ENCODE results near the gene SNN.

SNN gene

GRCh38 chr16:11719171-11719570 is 50.9 kb downstream of the SNN start:
- no peak for TF ChIP-seq TAF1 (IDR thresholded peaks at IDR 0.05; ENCODE audit: borderline replicate concordance, insufficient read depth, low read length)
- TF ChIP-seq POLR2AphosphoS5 (IDR thresholded peaks at IDR 0.05; ENCODE audit: low read depth, low read length): no peak
- no peak for TF ChIP-seq REST (IDR thresholded peaks at IDR 0.05; ENCODE audit: insufficient read depth in 1 of 2, low read depth in 2 of 2, low read length in 2 of 2)
- no peak for TF ChIP-seq SIN3A (IDR thresholded peaks at IDR 0.05; ENCODE audit: borderline replicate concordance, insufficient read depth, low read length)
- TF ChIP-seq FOXP2 (optimal IDR thresholded peaks at IDR 0.05; ENCODE audit: borderline replicate concordance, extremely low read depth, extremely low read length, insufficient read depth): no peak

DNA sequence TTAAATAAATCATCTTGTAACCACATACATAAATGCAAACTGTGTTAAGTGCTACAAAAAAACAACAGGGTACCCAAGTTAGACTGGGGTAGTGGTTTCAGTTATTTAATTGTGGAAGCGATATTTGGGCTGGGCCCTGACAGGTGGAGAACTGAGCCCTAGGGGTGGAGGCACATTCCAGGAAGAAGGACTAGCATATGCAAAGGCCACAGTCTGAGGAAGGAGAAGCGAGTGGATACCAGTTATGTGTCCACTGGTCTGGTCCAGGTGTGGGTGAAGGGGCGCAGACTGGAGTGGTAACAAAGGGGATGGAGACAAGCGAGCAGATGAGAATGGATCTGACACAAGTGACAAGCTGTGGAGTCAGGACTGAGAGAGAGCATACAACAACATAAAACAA is 51.5 kb downstream of the SNN start:
- TF ChIP-seq POLR2AphosphoS5 (IDR thresholded peaks at IDR 0.05; ENCODE audit: low read depth, low read length) (no peak), SIN3A (IDR thresholded peaks at IDR 0.05; ENCODE audit: borderline replicate concordance, insufficient read depth, low read length) (no peak), TAF1 (IDR thresholded peaks at IDR 0.05; ENCODE audit: borderline replicate concordance, insufficient read depth, low read length) (no peak), REST (IDR thresholded peaks at IDR 0.05; ENCODE audit: insufficient read depth in 1 of 2, low read depth in 2 of 2, low read length in 2 of 2) (no peak), FOXP2 (optimal IDR thresholded peaks at IDR 0.05; ENCODE audit: borderline replicate concordance, extremely low read depth, extremely low read length, insufficient read depth) (no peak)

DNA sequence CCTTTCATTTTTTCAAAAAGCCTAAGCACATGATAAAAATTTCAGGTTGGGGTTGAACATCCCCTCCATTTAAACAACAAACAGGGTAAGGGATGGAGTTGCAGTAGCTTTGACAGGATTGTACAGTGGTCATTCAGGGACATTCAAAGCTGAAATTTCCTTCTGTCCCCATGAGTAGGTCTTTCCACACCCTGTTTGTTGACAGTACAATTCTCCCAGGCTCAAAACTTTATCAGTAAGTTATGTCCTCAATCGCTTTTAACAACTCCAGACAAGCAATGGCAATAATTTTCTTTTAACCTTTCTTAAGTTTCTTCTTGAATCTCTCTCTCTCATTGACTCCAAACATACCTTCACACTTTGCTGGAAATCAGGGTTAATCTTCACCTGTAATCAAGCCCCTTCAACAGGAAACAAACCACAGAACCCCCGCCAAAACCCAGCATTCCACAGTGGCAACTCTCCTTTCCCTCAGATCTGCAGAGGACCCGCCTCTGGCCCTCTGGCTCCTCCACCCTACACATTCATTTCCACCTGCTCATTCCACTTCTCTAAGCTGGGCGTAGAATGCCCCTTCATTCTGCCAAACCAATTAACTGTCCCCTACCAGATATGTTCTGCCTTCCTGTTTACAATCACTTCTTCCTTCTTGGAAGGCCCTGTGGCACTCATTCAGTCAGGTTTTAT is 53.7 kb downstream of the SNN start:
- TF ChIP-seq REST (IDR thresholded peaks at IDR 0.05; ENCODE audit: insufficient read depth in 1 of 2, low read depth in 2 of 2, low read length in 2 of 2) (no peak), TAF1 (IDR thresholded peaks at IDR 0.05; ENCODE audit: borderline replicate concordance, insufficient read depth, low read length) (no peak), POLR2AphosphoS5 (IDR thresholded peaks at IDR 0.05; ENCODE audit: low read depth, low read length) (no peak), SIN3A (IDR thresholded peaks at IDR 0.05; ENCODE audit: borderline replicate concordance, insufficient read depth, low read length) (no peak), FOXP2 (optimal IDR thresholded peaks at IDR 0.05; ENCODE audit: borderline replicate concordance, extremely low read depth, extremely low read length, insufficient read depth) (no peak)

DNA sequence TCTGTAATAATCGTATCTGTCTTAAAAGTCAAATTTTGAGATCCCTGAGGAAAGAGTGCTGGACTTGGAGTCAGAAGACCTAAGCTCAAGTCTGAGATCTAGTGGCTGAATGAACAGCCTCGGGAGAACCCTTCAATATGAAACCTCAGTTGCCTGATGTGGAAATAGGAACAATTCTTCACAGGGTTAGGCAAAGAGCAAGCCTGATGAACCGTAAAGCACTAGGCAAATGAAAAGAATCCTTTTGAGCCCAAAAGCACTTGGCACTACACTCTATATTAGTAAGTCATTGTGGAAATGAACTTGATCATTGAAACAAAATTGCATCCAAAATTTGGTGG is 54.2 kb downstream of the SNN start:
- TF ChIP-seq REST (IDR thresholded peaks at IDR 0.05; ENCODE audit: insufficient read depth in 1 of 2, low read depth in 2 of 2, low read length in 2 of 2): no peak
- TF ChIP-seq SIN3A (IDR thresholded peaks at IDR 0.05; ENCODE audit: borderline replicate concordance, insufficient read depth, low read length): no peak
- no peak for TF ChIP-seq TAF1 (IDR thresholded peaks at IDR 0.05; ENCODE audit: borderline replicate concordance, insufficient read depth, low read length)
- TF ChIP-seq POLR2AphosphoS5 (IDR thresholded peaks at IDR 0.05; ENCODE audit: low read depth, low read length): no peak
- TF ChIP-seq FOXP2 (optimal IDR thresholded peaks at IDR 0.05; ENCODE audit: borderline replicate concordance, extremely low read depth, extremely low read length, insufficient read depth): no peak

All from PFSK-1 (cell line).